KOPT-K1 (cell line): Measurements from ENCODE around the gene EEFSEC.

Experiments
- H3K27ac ChIP-seq: fragments of 200-600 bp; sonication (generic); 2 replicates; pipeline ENCODE4 v1.5.1; 2016; ENCODE audit warnings: antibody characterized with exemption, mild to moderate bottlenecking, low read depth, low read length; ENCODE audit not compliant: poor library complexity, severe bottlenecking
- H3K36me3 ChIP-seq: fragments of 200-600 bp; sonication (generic); 2 replicates; pipeline ENCODE4 v1.5.1; 2017; ENCODE audit warnings: antibody characterized with exemption, mild to moderate bottlenecking, low read length, moderate library complexity; ENCODE audit not compliant: insufficient read depth
- H3K9me3 ChIP-seq: fragments of 200-600 bp; sonication (generic); 2 replicates; pipeline ENCODE4 v1.5.1; 2017; ENCODE audit warnings: antibody characterized with exemption, low read length, mild to moderate bottlenecking; ENCODE audit not compliant: insufficient read depth, poor library complexity, severe bottlenecking

Gene EEFSEC

DNA sequence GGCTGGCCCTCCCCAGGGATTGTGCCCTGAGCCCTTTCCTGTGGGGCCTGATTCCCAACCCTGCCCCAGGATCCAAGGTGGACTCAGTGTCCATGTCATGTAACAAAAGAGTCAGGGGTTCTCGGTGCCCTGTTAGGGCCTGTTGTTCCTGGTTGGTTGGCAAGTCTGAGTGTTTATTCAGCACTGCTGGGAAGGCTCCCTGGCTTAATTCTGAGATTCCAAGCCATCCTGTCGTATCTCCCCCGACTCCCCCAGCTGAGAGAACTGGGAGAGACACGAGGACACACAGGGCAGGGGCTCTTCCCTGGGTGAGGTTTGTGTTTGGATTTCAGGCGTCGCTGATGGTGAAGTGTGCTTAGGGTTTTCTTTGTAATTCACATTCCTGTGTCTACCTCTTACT, 78.3 kb downstream of the EEFSEC start:
- Histone ChIP-seq H3K9me3 (no peaks in the 10 kb centered on the region), H3K27ac (no peak overlapping the region), H3K36me3 (no peaks in the 10 kb centered on the region)

DNA sequence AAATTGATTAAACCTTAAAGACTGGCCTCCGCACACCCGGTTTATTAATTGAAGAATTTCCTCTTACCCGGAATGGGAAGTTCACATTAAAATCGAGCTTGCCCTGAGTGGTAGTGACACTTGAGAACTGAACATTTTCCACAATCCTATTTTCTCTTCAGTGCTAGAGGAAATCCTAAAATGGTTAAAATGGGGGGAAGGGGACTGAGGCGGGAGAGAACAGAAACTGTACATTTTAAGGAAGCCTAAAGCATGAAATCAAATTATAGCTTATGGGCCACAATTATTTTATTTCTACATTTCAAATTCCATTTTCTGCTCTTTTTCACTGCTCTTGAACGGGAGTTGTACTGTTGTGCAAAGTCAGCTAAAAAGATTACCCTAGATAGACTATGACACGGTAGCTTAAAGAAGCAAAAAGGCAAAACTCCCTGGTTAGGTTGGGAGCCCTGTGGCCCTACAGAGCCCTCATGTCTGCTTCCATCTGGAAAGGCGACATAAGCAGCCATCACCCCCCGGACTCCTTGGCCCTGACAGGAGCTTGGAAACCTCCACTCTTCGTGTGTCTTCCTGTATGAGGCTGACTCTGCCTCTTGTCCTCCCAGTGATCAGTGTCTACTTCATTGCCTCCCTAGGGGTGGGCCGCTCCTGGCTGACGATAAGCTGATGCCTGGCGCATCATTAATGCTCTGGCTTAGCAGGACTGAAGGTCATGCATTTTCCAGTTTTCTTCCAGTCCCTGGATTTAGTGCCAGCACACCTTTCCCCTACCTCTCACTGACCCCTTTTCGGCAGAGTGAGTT, 79.3 kb downstream of the EEFSEC start:
- H3K36me3 ChIP-seq = no peaks in the 10 kb centered on the region
- no peak overlapping the region for H3K27ac ChIP-seq
- no peaks in the 10 kb centered on the region for H3K9me3 ChIP-seq

DNA sequence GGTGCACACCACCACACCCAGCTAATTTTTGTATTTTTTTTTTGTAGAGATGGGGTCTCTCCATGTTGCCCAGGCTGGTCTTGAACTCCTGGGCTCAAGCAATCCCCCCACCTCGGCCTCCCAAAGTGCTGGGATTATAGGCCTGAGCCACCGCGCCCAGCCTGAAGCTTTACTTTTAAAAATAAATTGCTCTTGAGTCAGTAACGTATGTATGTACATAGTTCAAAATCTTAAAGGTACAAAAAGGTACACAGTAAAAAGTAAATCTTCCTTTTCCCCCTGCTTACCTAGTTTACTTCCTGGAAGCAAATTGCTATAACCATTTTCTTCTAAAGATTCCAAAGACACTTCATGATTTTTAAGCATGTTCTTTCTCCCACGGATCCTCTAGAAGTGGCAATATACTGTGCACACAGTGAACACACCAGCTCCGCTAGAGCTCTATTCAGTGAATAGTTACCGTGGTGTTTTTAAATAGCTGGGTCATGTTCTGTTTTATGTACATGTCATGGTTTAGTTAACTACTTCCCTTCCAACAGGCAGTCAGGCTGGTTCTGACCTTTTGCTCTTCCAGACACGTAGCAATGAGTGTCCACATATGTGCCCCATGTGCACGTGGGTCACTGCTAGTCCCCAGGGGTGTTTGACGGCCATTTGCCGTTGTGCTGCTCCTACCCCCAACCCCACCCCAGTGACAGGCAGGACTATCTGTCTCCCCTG, 82.1 kb downstream of the EEFSEC start:
- no peak overlapping the region for H3K27ac ChIP-seq
- no peaks in the 10 kb centered on the region for H3K9me3 ChIP-seq
- no peaks in the 10 kb centered on the region for H3K36me3 ChIP-seq

DNA sequence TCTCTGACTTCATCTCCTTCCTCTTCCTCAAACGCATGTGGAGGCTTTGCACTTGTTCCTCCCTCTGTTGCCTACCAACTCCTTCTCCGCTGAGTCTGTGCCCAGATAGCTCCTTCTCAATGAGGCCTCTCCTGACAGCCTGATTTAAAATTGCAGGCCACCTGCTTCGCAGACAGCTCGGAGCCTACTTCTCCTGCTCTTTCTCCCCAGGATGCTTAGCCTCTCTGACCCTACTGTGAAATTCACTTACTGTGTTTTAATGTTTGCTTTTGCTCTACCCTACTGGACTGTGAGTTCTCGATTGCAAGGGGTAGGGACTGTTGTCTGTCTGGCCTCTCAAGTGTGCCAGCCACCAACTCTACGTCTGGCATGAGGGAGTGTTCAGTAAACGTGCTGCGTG, 83.4 kb downstream of the EEFSEC start:
- Histone ChIP-seq H3K36me3 (no peaks in the 10 kb centered on the region), H3K9me3 (no peaks in the 10 kb centered on the region), H3K27ac (no peak overlapping the region)

- no peak overlapping the region for H3K27ac ChIP-seq
- H3K9me3 ChIP-seq = no peaks in the 10 kb centered on the region
- no peaks in the 10 kb centered on the region for H3K36me3 ChIP-seq
Measured at GRCh38 chr3:128237348-128238183, 84.3 kb downstream of the EEFSEC start.

GRCh38 chr3:128238184-128238489, 84.9 kb downstream of the EEFSEC start:
- H3K9me3 ChIP-seq = no peaks in the 10 kb centered on the region
- no peaks in the 10 kb centered on the region for H3K36me3 ChIP-seq
- H3K27ac ChIP-seq = no peak overlapping the region

DNA sequence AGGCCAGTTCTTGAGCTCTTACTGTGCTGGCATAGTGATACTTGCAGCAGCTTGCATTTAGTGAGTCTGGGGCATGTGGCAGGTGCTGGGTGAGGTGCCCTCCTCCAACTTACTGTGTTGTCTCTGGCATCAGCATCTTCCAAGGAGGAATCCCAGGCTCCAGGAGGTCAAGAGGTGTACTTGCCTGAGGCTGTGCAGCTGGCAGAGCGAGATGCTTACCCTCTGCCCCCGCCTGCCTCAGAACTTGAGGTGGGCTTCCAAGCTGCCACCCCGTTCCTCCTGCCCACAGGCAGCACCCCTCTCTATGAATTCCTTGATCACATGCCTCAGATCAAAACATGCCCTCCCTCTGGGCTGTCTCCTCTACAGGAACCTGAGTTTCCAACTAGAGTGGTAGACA, 86.0 kb downstream of the EEFSEC start:
- Histone ChIP-seq H3K9me3 (no peaks in the 10 kb centered on the region), H3K27ac (no peak overlapping the region), H3K36me3 (no peaks in the 10 kb centered on the region)

- no peak overlapping the region for H3K27ac ChIP-seq
- H3K36me3 ChIP-seq = peaks cover 6% of the 10 kb centered on the region; the same call in 1 of the 2 replicates
Measured at GRCh38 chr3:128240232-128240631, 87.0 kb downstream of the EEFSEC start.

GRCh38 chr3:128241741-128242140, 88.5 kb downstream of the EEFSEC start:
- Histone ChIP-seq H3K9me3 (no peaks in the 10 kb centered on the region), H3K36me3 (peaks cover 10% of the 10 kb centered on the region; the same call in 1 of the 2 replicates), H3K27ac (no peak overlapping the region)

More at GRCh38 chr3:128240232-128240631, 87.0 kb downstream of the EEFSEC start:
- H3K9me3 ChIP-seq = no peaks in the 10 kb centered on the region

GRCh38 chr3:128242818-128243601, 89.7 kb downstream of the EEFSEC start:
- Histone ChIP-seq H3K36me3 (peaks cover 23% of the 10 kb centered on the region; the same call in 1 of the 2 replicates), H3K27ac (peak overlapping the region; percentile 54), H3K9me3 (no peaks in the 10 kb centered on the region)

DNA sequence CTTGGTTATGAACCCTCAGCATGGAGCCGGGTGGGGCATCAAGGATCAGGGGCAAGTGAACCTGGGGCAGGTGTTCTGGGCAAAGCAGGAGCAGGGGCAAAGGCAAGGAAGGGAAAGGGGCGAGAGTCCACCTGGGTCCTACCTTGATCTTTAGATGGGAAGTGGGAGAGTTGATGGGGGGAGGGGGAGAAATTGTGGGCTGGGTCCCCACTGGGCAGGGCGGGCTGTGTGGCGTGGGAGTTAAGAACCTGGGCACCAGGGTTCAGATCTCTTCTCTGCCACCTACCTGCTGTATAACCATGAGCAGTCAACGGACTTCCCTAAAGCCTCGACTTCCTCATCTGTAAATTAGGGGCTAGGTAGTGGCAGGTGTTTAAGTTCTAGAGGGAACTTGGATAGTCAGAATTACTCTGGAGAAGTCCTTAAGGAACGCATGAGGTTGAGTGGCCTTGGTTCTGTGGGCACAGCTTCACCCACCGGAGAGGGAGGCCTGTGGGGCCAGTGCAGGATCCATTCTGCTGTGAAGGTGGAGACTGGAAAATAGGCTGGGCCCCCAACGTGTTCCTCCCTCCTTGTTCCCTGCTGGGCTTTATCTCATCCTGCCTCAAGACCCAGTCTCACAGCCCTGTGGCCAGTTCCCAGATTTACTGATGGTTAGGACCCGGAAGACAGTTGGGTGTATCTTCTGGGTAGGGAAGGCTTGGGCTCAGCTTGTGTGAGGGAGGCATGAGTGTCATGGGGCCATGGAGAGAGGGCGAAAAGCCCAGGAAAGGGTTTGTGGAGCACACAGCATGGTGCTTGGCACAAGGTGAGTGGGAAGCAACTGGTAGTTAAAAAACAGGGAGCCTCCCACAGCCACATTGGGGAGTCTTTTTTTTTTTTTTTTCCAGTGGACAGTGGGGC, 90.6 kb downstream of the EEFSEC start:
- H3K27ac ChIP-seq = peak overlapping the region; percentile 54

GRCh38 chr3:128245460-128245859, 92.2 kb downstream of the EEFSEC start:
- Histone ChIP-seq H3K36me3 (peaks cover 32% of the 10 kb centered on the region; the same call in 1 of the 2 replicates), H3K27ac (no peak overlapping the region), H3K9me3 (peaks cover 3% of the 10 kb centered on the region)

More for the DNA sequence above, 90.6 kb downstream of the EEFSEC start:
- Histone ChIP-seq H3K36me3 (peaks cover 26% of the 10 kb centered on the region; the same call in 1 of the 2 replicates), H3K9me3 (no peaks in the 10 kb centered on the region)

DNA sequence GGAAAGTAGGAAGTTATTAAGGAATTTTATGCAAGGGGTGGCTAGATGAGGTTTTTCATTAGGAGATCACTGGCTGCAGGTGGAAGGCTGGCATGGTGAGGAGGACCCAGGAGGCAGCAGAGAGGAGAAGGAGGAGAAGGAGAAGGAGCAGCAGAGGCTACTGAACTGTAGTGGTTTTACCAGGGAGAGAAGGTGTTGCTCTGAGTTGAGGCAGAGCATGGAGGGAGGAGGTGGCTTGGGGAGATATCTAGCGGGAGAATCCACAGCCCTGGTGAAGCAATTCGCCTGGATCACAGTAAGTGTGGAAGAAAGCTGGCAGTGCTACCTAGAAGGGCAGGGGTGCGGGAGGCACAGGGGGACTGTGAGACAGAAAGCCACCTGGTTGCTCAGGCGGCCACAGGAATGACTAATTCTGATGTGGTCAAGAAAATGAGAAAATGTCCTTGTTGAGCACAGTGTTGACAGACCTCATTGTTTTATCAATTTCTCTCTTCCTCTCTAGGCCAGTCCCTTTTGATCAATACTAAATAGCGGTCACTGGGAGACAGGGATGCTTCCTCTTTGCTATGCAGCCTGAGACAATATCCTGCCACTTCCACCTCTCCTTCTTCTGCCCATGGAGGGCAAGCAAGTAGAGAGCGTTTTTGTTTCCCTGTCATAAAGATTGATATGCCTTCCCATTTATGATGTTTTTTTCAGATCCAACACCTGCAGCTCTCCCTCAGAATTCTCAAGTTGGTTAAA, 94.6 kb downstream of the EEFSEC start:
- H3K36me3 ChIP-seq = peaks cover 34% of the 10 kb centered on the region; the same call in 1 of the 2 replicates
- peaks cover 6% of the 10 kb centered on the region for H3K9me3 ChIP-seq
- no peak overlapping the region for H3K27ac ChIP-seq
